ENCODE data around the gene HMG20A. TPM values are rescaled to one million over a fixed set of nuclear protein-coding genes. Genes with fewer than 3 reads are reported as not detected.

The HMG20A gene
- total RNA-seq, 1 experiment from 2014 or later, result 62.2 TPM

GRCh38 chr15:77508541-77509243 is 88.0 kb downstream of the HMG20A start (continued):
- TF ChIP-seq SMAD3 (CRISPR knock-in tag; IDR thresholded peaks at IDR 0.05; ENCODE audit: borderline replicate concordance), result no peak
- no peak for TF ChIP-seq ATF2 (CRISPR knock-in tag; IDR thresholded peaks at IDR 0.05; ENCODE audit: borderline replicate concordance, low read depth)
- no peak for TF ChIP-seq ZNF423 (CRISPR knock-in tag; IDR thresholded peaks at IDR 0.05)
- TF ChIP-seq ZBTB21 (CRISPR knock-in tag; IDR thresholded peaks at IDR 0.05; ENCODE audit: borderline replicate concordance), result no peak
- TF ChIP-seq GABPB1 (CRISPR knock-in tag; IDR thresholded peaks at IDR 0.05), result no peak
- TF ChIP-seq JAZF1 (CRISPR knock-in tag; IDR thresholded peaks at IDR 0.05), result no peak

- Mint-ChIP-seq H3K27ac (peak overlapping the region; percentile 99), H3K4me1 (peaks cover 76% of the 10 kb centered on the region), H3K9me3 (peaks cover 15% of the 10 kb centered on the region), H3K36me3 (peaks cover 17% of the 10 kb centered on the region), H3K27me3 (ENCODE audit: low read depth) (no peaks in the 10 kb centered on the region), H3K4me3 (peak overlapping the region; percentile 38)
- ChIA-PET CTCF (interaction anchor here (0.7 to 8.6 kb wide), 11 partner anchors 8 to 537 kb away, joined by 3 to 87 read pairs (median 5); partner anchors contain the start of gene LINGO1), POLR2A (interaction anchor here (0.9 kb wide), 1 partner anchor 29 kb away, joined by 6 read pairs; no protein-coding TSS in a partner anchor)
- DNase-seq (ENCODE audit: low spot score) (no peak), ATAC-seq (peak; percentile 80)
- TF ChIP-seq ELF4 (CRISPR knock-in tag; IDR thresholded peaks at IDR 0.05; ENCODE audit: low read depth) (no peak), ERG (CRISPR knock-in tag; IDR thresholded peaks at IDR 0.05) (0 out of 2 replicates have a peak, but pooled peaks have one; percentile 16), SOX15 (CRISPR knock-in tag; IDR thresholded peaks at IDR 0.05) (no peak), ZBTB43 (CRISPR knock-in tag; IDR thresholded peaks at IDR 0.05) (0 out of 2 replicates have a peak, but pooled peaks have one; percentile 28), ESRRA (CRISPR knock-in tag; IDR thresholded peaks at IDR 0.05; ENCODE audit: borderline replicate concordance) (no peak), ATF2 (CRISPR knock-in tag; IDR thresholded peaks at IDR 0.05; ENCODE audit: borderline replicate concordance, low read depth) (no peak), TP53 (CRISPR knock-in tag; IDR thresholded peaks at IDR 0.05) (no peak), ZNF317 (CRISPR knock-in tag; IDR thresholded peaks at IDR 0.05; ENCODE audit: borderline replicate concordance, low read depth) (no peak), CTCF (IDR thresholded peaks at IDR 0.05) (no peak), RORB (CRISPR knock-in tag; IDR thresholded peaks at IDR 0.05) (no peak), IRF1 (CRISPR knock-in tag; IDR thresholded peaks at IDR 0.05) (no peak), NFE2L1 (CRISPR knock-in tag; IDR thresholded peaks at IDR 0.05) (no peak), NR1H2 (CRISPR knock-in tag; IDR thresholded peaks at IDR 0.05) (no peak), FOXP4 (CRISPR knock-in tag; IDR thresholded peaks at IDR 0.05) (peak; percentile 70; the same call in 1 of the 2 replicates), ATF1 (CRISPR knock-in tag; IDR thresholded peaks at IDR 0.05) (no peak), ZNF232 (CRISPR knock-in tag; IDR thresholded peaks at IDR 0.05) (no peak), ZNF416 (CRISPR knock-in tag; IDR thresholded peaks at IDR 0.05) (0 out of 2 replicates have a peak, but pooled peaks have one; percentile 47), CBFB (CRISPR knock-in tag; IDR thresholded peaks at IDR 0.05; ENCODE audit: low read depth) (no peak)
These were observed 89.7 kb downstream of the HMG20A start for GRCh38 chr15:77510066-77511057.

Data from WTC11 (cell line).